ENCODE results near the gene SUPT3H.
"Not testable (repeated sequence)": the region's sequence is repeated elsewhere in the genome, so short reads cannot be mapped to it uniquely, and the experiment has no call there.

The SUPT3H gene

GRCh38 chr6:45044086-45044485, 333.6 kb downstream of the SUPT3H start:
- no peak for DNase-seq

DNA sequence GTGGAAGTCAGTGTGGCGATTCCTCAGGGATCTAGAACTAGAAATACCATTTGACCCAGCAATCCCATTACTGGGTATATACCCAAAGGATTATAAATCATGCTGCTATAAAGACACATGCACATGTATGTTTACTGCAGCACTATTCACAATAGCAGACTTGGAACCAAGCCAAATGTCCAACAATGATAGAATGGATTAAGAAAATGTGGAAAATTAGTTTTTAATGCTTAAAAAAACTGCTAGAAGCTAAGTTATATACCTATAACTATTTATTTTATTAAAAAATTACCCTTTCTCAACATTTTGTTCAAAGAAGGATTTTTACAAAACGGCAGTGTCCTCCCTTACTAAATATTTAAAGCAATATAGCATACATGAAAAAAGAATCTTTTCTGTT, 335.1 kb downstream of the SUPT3H start:
- not testable (repeated sequence) for DNase-seq

GRCh38 chr6:45038226-45038625, 339.5 kb downstream of the SUPT3H start:
- DNase-seq = no peak

DNA sequence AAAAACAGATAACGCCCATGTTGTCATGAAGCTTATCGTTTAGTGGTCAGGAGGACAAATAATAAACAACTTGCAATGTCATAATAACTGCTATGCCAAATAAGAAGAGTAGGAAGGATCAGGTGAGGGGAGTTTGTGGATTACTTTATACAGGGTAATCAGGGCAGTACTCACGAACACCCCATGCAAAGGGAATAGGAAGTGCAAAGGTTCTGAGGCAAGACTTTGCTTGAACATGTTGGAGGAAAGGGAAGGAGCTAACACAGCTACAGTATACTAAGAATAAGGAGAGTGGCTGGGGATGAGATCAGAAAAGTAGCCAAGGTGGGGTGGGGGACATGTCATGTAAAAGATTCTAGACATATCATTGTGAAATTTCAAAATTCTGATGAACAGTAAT, 341.6 kb downstream of the SUPT3H start:
- no peak for DNase-seq

DNA sequence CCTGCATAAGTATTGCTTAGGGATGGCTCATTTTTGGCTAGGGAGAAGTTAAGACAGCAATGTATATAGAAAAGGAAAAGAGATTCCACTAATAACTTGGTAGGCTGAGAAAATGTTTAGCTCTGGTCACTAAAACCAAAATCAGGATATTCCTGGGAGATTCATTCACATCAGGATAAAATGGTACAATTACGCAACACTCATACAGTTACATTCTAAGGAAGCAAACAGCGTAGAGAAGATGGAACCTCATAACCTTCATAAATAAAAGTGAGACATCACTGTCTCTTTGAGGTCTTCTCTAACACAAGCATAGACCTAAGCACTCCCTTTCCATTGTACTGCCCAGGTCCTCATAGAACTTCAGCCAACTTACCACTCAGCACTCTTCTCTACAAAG, 345.3 kb downstream of the SUPT3H start:
- DNase-seq = no peak

DNA sequence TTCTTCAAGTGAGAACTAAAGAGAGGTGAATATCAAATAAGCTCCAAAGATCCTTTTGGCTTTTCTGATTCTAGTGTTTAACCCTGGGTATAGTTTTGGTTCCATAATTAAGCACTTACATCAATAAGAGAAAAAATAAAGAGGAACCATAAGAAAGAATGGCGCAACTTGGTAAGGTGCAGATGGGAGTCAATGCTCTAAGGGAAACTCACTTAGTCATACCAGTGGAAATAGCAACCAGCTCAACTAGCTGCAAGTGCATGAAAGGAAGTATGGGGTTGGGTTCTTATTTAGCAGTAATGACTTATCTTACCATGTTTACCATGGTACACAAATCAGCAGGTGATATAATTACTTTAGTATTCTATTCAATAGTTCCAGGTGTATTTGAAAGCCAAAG, 346.1 kb downstream of the SUPT3H start:
- DNase-seq = no peak

DNA sequence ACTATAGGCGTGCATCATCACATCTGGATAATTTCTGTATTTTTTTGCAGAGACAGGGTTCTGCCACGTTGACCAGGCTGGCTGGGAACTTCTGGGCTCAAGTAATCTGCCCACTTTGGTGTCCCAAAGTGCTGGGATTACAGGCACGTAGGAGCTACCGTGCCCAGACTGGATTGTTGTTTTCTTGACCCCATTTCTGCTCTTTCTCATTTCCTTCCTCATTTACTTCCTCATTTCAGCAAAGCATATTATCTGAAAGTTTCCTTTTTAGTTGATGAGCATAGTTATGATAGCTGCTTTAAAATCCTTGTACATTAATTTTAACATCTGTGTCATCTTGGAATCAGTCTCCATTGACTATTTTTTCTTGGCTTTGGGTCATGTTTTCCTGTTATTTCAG, 350.6 kb downstream of the SUPT3H start:
- no peak for DNase-seq

DNA sequence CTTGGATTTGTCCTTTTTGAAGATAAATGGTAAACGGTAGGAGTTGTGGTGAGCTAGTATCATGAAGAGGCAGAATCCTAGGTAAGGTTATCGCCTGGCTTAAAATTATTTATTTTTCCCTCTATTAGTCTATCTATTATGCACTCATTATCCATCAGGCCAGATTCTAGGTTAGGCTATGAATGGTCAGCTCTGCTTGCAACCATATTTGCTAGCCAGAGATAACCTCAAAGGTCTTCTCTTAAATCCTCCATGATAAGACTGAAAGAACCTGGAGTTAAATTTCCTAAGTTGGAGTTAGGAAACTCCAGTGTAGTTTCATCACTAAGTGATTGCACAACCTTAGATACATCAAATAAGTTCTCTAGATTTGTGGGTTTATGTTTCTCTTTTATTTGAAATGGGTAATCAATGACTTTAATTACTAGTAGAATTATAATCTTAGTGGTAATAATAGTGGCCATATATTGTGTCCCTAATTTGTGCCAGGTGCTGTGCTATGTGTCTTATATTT, 351.7 kb downstream of the SUPT3H start:
- DNase-seq = no peak

- DNase-seq = no peak
Measured at GRCh38 chr6:45024610-45025009, 353.1 kb downstream of the SUPT3H start.

DNA sequence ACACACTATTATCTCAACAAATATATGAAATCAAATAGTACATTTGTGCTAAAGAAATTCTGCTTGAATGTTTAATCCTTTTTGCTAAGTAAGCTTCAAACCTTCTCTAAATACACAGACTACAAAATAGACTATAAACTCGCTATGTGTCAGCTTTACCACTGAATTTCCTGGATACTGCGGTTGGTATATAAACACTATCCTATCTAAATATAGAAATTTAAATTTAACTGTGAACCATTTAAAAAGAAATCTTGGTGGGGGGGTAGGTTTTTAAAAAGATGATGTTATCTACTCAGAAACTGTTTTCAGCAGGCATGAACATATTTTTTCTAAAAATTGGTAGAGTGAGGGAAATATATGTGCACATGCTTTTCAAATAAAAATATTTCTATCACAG, 356.1 kb downstream of the SUPT3H start:
- DNase-seq = no peak

GRCh38 chr6:45012687-45013086, 365.0 kb downstream of the SUPT3H start:
- DNase-seq = no peak

- no peak for DNase-seq
Measured at GRCh38 chr6:45009576-45009975, 368.2 kb downstream of the SUPT3H start.

- DNase-seq = no peak
Measured at GRCh38 chr6:45006893-45007292, 370.8 kb downstream of the SUPT3H start.

DNA sequence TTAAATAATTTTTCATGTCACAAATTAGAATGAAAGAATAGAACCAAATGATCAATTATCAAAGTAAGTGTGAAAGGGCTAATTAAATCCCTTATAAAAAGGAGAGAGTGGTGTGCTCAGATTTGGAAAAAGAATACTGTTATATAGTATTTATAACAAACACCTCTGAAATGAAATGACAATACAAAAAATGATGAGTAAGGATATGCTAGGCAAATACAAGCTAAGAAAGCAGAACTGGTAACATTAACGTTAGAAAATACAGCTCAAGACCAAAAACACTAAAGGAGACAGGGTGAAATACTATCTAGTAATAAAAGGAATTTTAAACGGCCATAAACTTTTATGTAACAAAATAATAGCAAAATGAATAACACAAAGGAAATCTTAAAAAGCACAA, 373.8 kb downstream of the SUPT3H start:
- DNase-seq = no peak

- no peak for DNase-seq
Measured at GRCh38 chr6:45003387-45003786, 374.3 kb downstream of the SUPT3H start.

DNA sequence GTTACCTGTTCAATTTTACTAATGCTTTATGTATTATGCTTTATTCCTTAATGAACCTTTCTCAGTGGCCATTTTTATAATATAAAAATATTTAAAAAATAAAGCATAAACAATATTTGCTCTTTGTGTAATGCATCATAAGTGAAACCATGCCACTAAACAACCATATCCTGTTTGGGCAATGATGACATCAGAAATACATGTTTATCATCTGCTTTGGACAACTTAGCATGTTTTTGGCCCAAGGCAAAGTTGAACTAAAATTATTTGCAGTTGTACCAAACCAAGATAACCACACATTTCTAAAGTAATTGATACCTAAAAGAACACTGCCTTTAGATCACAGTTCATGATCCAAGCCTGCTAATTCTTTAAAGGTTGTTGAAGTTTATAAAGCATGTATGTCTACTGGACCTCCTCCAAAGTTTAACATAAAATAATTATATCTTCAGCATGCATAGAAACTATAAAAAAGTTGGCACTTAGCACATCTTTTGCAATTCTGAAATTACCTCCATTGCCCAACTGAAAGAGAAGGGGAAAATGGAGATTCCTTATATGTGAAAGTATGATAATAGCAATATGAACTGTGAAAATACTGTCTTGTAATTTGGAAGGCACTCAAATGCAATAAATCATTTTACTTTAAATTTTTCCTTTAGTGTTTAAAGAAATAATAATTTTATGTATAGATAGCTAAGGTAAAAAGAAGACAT, 375.2 kb downstream of the SUPT3H start:
- no peak for DNase-seq

DNA sequence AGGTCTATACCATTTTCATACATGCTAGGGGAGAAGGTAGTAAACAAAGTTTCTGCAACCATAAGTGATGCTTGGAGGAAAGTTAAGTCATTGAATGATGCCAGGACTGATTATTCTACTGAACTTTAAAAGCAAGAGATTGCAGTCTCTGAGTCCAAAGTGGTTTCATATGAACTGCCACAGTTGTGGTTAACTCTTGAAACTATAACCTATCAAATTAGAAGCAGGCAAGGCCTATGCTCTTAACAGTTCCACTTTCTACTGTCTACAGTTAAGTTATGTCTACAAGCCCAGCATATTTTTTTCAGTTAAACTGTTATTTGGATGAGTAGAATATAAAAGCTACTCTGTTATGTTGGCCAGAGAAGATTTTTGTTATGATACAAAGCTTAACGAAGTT, 376.1 kb downstream of the SUPT3H start:
- no peak for DNase-seq

- DNase-seq = no peak
Measured at GRCh38 chr6:45000833-45001232, 376.9 kb downstream of the SUPT3H start.

GRCh38 chr6:44999066-44999465, 378.7 kb downstream of the SUPT3H start:
- no peak for DNase-seq

- DNase-seq = no peak
Measured at GRCh38 chr6:44995486-44996132, 382.1 kb downstream of the SUPT3H start.

- no peak for DNase-seq
Measured at GRCh38 chr6:44989391-44989790, 388.3 kb downstream of the SUPT3H start.

GRCh38 chr6:44985006-44985405, 392.7 kb downstream of the SUPT3H start:
- DNase-seq = no peak

GRCh38 chr6:44983467-44984365, 394.0 kb downstream of the SUPT3H start:
- DNase-seq = no peak

DNA sequence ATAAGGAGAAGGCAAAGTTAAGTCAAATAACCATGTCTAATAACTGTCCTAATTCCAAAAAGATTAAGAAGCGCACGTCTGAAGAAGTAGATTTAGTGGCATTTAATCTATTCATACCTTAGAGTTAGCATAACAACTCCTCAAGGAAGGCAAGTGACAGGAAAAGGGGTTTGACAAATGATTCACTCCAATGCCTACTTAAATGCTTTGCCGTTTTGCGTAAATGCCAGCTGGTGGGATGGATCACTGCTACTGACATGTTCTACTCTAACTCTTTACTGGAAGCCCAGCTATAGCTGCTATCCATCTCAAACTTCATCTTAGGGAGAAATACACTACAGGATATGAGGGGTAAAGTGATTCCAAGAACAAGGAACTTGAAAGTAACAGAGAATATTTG, 396.9 kb downstream of the SUPT3H start:
- DNase-seq = no peak
